Stomach (tissue), 4 donors: ENCODE data around the gene FAM120AOS.

ENCODE experiments used
- EP300 ChIP-seq: sonication (generic); formaldehyde crosslinking; IDR thresholded peaks from one replicate; pipeline ENCODE4 v1.6.1; 2017; ENCODE audit warnings: antibody characterized with exemption
- TF ChIP-seq, protein P1 (sequence below), 7 experiments: fragments of 450-650 bp in 4 of 7; fragments of 200-600 bp in 3 of 7; sonication (generic) in 3 of 7; IDR thresholded peaks; one replicate each; pipeline ENCODE4 v1.5.1; 2016 to 2019; ENCODE audit warnings: antibody characterized with exemption in 7 of 7, control low read depth in 2 of 7, mild to moderate bottlenecking in 1 of 7

- TF ChIP-seq, protein P1, sequence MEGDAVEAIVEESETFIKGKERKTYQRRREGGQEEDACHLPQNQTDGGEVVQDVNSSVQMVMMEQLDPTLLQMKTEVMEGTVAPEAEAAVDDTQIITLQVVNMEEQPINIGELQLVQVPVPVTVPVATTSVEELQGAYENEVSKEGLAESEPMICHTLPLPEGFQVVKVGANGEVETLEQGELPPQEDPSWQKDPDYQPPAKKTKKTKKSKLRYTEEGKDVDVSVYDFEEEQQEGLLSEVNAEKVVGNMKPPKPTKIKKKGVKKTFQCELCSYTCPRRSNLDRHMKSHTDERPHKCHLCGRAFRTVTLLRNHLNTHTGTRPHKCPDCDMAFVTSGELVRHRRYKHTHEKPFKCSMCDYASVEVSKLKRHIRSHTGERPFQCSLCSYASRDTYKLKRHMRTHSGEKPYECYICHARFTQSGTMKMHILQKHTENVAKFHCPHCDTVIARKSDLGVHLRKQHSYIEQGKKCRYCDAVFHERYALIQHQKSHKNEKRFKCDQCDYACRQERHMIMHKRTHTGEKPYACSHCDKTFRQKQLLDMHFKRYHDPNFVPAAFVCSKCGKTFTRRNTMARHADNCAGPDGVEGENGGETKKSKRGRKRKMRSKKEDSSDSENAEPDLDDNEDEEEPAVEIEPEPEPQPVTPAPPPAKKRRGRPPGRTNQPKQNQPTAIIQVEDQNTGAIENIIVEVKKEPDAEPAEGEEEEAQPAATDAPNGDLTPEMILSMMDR (IDR thresholded peaks at IDR 0.05) = no peak
- no peak for TF ChIP-seq EP300
Observed at GRCh38 chr9:93468763-93469456, 15.5 kb upstream of the FAM120AOS start.
